ENCODE data around the gene AMDHD2.

DNA sequence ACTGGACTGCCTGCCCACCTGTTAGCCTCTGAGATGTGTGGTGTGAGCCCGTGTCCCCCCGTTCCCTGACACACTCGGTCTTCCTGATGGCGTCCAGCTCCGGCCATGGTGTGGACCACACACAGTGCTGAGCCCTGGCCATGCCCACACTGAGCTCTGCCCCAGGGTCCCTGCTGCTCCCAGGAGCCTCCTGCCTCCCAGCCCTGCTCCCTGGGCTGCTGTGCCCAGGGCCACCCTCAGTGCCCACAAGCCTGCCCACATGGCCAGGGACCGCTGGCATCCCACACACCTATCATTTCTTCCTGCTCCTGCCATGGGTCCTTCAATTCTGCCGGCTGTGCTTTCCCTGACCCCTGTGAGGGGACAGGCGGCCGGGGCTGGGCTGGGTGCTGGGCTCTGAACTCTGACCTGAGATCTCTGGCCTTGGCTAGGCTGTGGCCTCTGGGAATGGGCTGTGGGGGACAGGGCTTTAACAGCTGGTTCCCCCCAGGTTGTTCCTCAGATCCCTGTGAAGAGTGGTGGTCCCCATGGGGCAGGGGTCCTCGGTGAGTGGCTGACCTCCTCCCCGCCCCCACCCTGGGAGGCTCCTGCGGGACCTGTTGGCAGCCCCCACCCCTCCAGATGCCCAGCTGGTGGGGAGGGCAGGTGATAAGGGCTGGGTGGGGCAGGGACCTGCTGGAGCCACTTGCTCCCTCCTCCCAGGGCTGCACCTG is 7.1 kb downstream of the AMDHD2 start:
- TF ChIP-seq POLR2AphosphoS5 (IDR thresholded peaks at IDR 0.05) (no peak), EP300 (IDR thresholded peaks at IDR 0.05) (no peak), POLR2A (IDR thresholded peaks at IDR 0.05; ENCODE audit: low read depth) (no peak)
- TF ChIP-seq, protein P1, sequence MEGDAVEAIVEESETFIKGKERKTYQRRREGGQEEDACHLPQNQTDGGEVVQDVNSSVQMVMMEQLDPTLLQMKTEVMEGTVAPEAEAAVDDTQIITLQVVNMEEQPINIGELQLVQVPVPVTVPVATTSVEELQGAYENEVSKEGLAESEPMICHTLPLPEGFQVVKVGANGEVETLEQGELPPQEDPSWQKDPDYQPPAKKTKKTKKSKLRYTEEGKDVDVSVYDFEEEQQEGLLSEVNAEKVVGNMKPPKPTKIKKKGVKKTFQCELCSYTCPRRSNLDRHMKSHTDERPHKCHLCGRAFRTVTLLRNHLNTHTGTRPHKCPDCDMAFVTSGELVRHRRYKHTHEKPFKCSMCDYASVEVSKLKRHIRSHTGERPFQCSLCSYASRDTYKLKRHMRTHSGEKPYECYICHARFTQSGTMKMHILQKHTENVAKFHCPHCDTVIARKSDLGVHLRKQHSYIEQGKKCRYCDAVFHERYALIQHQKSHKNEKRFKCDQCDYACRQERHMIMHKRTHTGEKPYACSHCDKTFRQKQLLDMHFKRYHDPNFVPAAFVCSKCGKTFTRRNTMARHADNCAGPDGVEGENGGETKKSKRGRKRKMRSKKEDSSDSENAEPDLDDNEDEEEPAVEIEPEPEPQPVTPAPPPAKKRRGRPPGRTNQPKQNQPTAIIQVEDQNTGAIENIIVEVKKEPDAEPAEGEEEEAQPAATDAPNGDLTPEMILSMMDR (IDR thresholded peaks at IDR 0.05): no peak
